GM18868 (cell line): ENCODE results near the gene UBA3.

Source experiments
- ATAC-seq: cut with Tn5 transposase; IDR thresholded peaks from one replicate; pipeline ENCODE4 v1.9.1; 2021; ENCODE audit warnings: mild to moderate bottlenecking, moderate library complexity; ENCODE audit not compliant: unreplicated experiment

Gene UBA3

GRCh38 chr3:69099576-69099975, 19.4 kb upstream of the UBA3 start:
- no peak for ATAC-seq

GRCh38 chr3:69097407-69098086, 17.4 kb upstream of the UBA3 start:
- ATAC-seq = no peak

DNA sequence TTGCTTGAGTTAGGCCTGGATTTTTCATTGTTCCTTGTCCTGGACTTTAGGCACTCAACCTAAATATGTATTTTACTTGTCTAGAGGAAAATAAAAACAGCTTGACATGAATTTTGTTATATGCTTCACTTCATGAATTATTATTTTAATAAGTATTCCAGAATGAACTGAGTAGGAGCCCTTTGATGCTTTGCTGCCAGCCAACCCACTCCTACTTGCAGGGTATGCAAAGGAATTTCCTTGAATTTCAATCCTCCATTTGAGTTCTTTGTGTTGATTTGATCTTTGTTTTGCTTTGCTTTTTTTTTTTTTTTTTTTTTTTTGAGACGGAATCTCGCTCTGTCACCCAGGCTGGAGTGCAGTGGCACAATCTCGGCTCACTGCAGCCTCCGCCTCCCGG, 16.1 kb upstream of the UBA3 start:
- no peak for ATAC-seq

GRCh38 chr3:69095636-69096035, 15.5 kb upstream of the UBA3 start:
- ATAC-seq = no peak

DNA sequence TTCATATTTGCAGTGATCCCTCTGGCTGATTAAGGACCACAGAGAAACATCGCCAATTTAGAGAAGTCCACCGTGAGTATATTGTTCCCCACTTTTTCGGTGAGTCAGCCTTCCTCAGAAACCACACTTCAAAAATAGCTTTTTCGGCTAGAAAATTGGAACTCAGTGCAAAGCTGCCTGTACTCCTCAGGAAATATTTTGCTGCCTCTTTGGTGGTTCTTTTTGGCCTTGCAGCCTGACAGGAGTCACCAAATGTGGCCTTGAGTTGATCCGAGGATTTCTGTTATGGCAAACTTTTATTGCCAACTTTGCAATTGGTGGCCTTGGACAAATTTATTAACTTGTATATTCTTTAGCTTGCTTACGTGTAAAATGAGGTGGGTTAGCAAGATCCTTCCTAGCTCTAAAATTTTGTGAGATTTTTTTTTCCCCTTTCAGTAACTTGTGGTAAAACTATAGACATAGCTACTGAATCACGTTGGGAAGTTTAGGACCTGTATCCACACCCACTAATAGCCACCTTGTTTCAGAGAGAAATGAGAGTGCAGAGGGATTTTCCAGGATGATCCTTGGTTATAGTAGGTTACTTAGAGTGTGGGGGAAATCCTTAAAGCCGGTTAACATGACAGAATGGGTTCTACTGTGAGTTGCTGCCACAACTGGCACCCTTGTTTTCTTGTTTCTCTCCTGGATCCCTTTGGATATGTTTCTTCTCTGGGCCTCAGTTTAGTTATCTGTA, 14.5 kb upstream of the UBA3 start:
- ATAC-seq = peak; percentile 32

GRCh38 chr3:69092030-69092516, 11.9 kb upstream of the UBA3 start:
- peak; percentile 80 for ATAC-seq

GRCh38 chr3:69091389-69092029, 11.3 kb upstream of the UBA3 start:
- ATAC-seq = peak; percentile 0

- no peak for ATAC-seq
Measured at GRCh38 chr3:69090021-69090420, 9.9 kb upstream of the UBA3 start.

- ATAC-seq = no peak
Measured at GRCh38 chr3:69088063-69088462, 7.9 kb upstream of the UBA3 start.

DNA sequence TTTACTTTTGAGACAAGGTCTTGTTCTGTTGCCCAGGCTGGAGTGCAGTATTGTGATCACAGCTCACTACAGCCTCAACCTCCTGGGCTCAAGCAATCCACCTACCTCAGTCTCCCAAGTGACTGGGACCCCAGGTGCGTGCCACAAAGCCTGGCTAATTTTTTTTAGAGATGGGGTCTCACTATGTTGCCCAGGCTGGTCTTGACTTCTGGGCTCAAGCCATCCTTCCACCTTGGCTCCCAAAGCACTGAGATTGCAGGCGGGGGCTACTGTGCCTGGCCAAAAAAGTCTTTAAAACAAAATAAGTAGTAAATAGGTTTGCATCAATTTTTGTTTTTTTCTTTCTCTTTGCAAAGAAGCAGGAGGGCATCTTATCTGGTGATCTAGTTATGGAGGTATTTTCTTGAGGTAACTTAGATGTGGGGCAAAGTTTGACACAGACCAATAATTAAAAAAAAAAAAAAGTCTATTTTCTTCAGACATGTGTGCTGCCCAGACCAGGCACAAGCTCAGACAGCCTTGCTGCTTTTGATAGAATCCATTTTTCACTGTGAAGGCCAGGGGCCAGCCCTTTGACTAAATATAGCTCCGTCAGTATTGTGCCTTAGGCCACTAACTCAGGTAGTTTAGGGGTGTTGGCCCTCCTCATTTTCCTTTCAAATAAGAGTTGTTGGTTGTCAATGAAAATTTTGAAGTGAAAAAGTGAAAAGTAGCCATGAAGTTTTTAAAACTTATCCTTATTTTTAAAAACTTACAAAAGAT, 7.0 kb upstream of the UBA3 start:
- no peak for ATAC-seq

- ATAC-seq = no peak
Measured at GRCh38 chr3:69085833-69086722, 5.9 kb upstream of the UBA3 start.

GRCh38 chr3:69085168-69085832, 5.1 kb upstream of the UBA3 start:
- no peak for ATAC-seq

- peak; percentile 54 for ATAC-seq
Measured at GRCh38 chr3:69084326-69085167, 4.4 kb upstream of the UBA3 start, which contains the start of gene ARL6IP5. Gene ARL6IP5, plus strand, starts transcription at chr3:69084937. Its CDS starts 111 bp downstream, at chr3:69085048.

GRCh38 chr3:69082805-69083204, 2.6 kb upstream of the UBA3 start:
- peak; percentile 63 for ATAC-seq

DNA sequence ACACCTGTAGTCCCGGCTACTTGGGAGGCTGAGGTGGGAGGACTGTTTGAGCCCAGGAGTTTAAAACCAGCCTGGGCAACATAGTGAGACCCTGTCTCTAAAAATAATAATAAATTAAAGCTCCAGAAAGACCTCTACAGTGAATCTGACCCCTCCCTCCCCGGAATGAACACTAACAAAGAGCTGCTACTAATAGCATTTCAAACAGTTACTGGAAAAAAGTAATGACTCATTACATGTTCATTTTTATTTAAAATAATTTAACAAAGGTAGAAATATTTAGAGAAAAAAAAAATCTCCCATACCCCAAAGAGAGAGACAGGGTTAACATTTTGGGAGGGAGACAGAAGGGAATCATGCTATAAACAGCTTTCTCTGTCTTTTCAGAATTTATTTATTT, 2.2 kb upstream of the UBA3 start:
- no peak for ATAC-seq

DNA sequence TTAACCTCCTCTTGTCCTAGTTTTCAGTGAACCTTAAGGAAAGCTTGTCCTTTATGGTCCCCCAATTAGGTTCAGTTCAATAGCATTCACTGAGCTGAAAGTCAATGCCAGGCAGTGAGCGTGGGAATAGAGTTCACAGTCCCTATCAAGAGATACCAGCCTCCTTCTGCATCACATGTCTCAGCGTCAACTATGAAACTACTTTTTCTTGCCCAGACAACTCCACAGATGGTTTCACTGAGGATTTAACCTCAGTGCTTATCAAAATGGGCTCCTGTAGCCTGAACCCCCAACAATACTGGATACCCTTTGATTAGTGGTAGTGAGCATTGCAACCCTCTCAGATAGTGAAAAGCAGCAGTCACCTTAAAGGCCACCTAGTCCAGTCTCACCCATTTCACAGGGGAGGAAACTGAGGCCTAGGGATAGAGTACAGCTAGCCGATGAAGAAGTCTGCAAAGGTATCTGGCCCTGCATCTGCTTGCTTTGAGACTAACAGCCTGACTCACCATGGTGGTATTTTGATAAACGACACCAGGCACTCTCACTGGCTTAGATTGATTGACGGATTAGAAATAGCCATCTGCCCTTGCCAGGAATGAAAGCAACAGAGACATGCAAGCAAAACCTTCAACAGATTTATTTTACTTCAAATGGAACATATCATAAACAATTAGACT, 1.6 kb upstream of the UBA3 start:
- peak; percentile 11 for ATAC-seq

- ATAC-seq = peak; percentile 5
Measured at GRCh38 chr3:69079269-69080159, 651 bp downstream of the UBA3 start.
